Ishikawa (cell line): ENCODE measurements around the gene ILK.

ENCODE experiments used
- CREB1 ChIP-seq: IDR thresholded peaks from 2 replicates; pipeline ENCODE4 v1.6.1; 2012; ENCODE audit warnings: low read depth
- EGR1 ChIP-seq: IDR thresholded peaks from 2 replicates; pipeline ENCODE4 v1.6.1; 2012
- EP300 ChIP-seq: IDR thresholded peaks from 2 replicates; pipeline ENCODE4 v1.6.1; 2012; ENCODE audit warnings: borderline replicate concordance
- FOXM1 ChIP-seq: IDR thresholded peaks from 2 replicates; pipeline ENCODE4 v1.6.1; 2012; ENCODE audit warnings: low read depth, borderline replicate concordance
- MAX ChIP-seq: IDR thresholded peaks from 2 replicates; pipeline ENCODE4 v1.6.1; 2012
- RAD21 ChIP-seq: IDR thresholded peaks from 2 replicates; pipeline ENCODE4 v1.6.1; 2012; ENCODE audit warnings: low read depth
- TAF1 ChIP-seq: IDR thresholded peaks from 2 replicates; pipeline ENCODE4 v1.6.1; 2012; ENCODE audit warnings: low read depth, mild to moderate bottlenecking
- TCF12 ChIP-seq: IDR thresholded peaks from 2 replicates; pipeline ENCODE4 v1.6.1; 2012; ENCODE audit warnings: low read depth
- TEAD4 ChIP-seq: IDR thresholded peaks from 2 replicates; pipeline ENCODE4 v1.6.1; 2012
- YY1 ChIP-seq: IDR thresholded peaks from 2 replicates; pipeline ENCODE4 v1.6.1; 2012; ENCODE audit warnings: low read depth
- TF ChIP-seq, protein P1 (sequence below): IDR thresholded peaks from 2 replicates; pipeline ENCODE4 v1.6.1; 2012; ENCODE audit warnings: low read depth, mild to moderate bottlenecking
- TF ChIP-seq, protein P2 (sequence below): IDR thresholded peaks from 2 replicates; pipeline ENCODE4 v1.6.1; 2012

DNA sequence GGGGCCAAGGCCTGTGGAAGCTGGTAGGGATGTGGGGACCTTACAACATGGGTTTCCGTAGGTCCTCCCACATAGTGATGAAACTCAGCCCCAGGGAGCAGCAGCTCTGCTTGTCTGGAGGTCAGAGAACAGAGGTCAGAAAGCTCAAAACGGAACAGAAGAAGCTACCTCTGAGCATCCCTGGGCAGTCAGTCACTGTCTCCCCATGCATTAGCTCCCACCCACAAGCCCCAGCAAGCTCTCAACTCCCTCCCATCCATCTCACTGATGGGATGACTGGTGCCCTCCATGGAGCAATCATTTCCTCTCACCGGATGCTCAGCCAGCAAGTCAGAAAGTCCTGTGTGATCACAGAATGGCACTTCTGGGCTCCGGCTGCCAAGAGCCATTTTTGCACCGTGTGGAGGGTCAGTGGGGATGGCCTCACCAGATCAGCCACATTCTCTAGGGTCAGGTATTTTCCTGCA lies 13.8 kb downstream of the ILK start:
- TF ChIP-seq FOXM1 = no peak
- TF ChIP-seq YY1 = no peak
- no peak for TF ChIP-seq CREB1
- no peak for TF ChIP-seq TEAD4
- no peak for TF ChIP-seq RAD21
- TF ChIP-seq, protein P1, sequence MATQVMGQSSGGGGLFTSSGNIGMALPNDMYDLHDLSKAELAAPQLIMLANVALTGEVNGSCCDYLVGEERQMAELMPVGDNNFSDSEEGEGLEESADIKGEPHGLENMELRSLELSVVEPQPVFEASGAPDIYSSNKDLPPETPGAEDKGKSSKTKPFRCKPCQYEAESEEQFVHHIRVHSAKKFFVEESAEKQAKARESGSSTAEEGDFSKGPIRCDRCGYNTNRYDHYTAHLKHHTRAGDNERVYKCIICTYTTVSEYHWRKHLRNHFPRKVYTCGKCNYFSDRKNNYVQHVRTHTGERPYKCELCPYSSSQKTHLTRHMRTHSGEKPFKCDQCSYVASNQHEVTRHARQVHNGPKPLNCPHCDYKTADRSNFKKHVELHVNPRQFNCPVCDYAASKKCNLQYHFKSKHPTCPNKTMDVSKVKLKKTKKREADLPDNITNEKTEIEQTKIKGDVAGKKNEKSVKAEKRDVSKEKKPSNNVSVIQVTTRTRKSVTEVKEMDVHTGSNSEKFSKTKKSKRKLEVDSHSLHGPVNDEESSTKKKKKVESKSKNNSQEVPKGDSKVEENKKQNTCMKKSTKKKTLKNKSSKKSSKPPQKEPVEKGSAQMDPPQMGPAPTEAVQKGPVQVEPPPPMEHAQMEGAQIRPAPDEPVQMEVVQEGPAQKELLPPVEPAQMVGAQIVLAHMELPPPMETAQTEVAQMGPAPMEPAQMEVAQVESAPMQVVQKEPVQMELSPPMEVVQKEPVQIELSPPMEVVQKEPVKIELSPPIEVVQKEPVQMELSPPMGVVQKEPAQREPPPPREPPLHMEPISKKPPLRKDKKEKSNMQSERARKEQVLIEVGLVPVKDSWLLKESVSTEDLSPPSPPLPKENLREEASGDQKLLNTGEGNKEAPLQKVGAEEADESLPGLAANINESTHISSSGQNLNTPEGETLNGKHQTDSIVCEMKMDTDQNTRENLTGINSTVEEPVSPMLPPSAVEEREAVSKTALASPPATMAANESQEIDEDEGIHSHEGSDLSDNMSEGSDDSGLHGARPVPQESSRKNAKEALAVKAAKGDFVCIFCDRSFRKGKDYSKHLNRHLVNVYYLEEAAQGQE = no peak
- TF ChIP-seq, protein P2, sequence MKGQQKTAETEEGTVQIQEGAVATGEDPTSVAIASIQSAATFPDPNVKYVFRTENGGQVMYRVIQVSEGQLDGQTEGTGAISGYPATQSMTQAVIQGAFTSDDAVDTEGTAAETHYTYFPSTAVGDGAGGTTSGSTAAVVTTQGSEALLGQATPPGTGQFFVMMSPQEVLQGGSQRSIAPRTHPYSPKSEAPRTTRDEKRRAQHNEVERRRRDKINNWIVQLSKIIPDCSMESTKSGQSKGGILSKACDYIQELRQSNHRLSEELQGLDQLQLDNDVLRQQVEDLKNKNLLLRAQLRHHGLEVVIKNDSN = no peak
- TF ChIP-seq MAX = no peak
- TF ChIP-seq TCF12 = no peak
- TF ChIP-seq TAF1 = no peak
- TF ChIP-seq EP300 = no peak
- TF ChIP-seq EGR1 = no peak
